Loucy (cell line): Measurements from ENCODE around the gene ZNF579.

Experiments
- EZH2phosphoT487 ChIP-seq: fragments of 200-600 bp; IDR thresholded peaks from 2 replicates; pipeline ENCODE4 v1.6.1; 2018; ENCODE audit warnings: antibody characterized with exemption, mild to moderate bottlenecking, moderate library complexity, borderline replicate concordance
- TF ChIP-seq, protein P1 (sequence below): fragments of 200-600 bp; sonication (generic); conservative IDR thresholded peaks from 2 replicates; pipeline ENCODE4 v1.5.1; 2014; ENCODE audit warnings: mild to moderate bottlenecking, antibody characterized with exemption, low read length

DNA sequence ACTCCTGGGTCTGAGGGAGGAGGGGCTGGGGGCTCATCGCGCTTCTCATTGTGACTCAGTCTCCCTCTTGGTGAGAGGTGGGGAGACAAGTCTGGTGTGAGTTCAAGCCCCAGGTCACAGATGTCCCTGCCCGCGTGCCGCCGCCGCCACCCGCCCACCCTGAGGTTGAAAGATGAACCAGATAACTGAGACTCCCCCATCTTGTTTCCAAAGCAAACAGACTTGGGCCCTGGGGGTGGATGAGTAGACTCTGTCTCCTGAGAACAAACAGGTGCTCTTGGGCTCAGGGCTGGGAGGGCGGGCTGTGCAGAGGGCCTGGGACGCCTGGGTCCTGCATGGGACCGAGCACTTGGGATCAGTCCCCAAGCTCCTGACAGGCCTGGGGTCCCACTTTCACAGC is 44.3 kb downstream of the ZNF579 start:
- TF ChIP-seq, protein P1, sequence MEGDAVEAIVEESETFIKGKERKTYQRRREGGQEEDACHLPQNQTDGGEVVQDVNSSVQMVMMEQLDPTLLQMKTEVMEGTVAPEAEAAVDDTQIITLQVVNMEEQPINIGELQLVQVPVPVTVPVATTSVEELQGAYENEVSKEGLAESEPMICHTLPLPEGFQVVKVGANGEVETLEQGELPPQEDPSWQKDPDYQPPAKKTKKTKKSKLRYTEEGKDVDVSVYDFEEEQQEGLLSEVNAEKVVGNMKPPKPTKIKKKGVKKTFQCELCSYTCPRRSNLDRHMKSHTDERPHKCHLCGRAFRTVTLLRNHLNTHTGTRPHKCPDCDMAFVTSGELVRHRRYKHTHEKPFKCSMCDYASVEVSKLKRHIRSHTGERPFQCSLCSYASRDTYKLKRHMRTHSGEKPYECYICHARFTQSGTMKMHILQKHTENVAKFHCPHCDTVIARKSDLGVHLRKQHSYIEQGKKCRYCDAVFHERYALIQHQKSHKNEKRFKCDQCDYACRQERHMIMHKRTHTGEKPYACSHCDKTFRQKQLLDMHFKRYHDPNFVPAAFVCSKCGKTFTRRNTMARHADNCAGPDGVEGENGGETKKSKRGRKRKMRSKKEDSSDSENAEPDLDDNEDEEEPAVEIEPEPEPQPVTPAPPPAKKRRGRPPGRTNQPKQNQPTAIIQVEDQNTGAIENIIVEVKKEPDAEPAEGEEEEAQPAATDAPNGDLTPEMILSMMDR = no peak
- no peak for TF ChIP-seq EZH2phosphoT487
